ENCODE data around the gene LPAR4.

LPAR4 gene, protein sequence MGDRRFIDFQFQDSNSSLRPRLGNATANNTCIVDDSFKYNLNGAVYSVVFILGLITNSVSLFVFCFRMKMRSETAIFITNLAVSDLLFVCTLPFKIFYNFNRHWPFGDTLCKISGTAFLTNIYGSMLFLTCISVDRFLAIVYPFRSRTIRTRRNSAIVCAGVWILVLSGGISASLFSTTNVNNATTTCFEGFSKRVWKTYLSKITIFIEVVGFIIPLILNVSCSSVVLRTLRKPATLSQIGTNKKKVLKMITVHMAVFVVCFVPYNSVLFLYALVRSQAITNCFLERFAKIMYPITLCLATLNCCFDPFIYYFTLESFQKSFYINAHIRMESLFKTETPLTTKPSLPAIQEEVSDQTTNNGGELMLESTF

DNA sequence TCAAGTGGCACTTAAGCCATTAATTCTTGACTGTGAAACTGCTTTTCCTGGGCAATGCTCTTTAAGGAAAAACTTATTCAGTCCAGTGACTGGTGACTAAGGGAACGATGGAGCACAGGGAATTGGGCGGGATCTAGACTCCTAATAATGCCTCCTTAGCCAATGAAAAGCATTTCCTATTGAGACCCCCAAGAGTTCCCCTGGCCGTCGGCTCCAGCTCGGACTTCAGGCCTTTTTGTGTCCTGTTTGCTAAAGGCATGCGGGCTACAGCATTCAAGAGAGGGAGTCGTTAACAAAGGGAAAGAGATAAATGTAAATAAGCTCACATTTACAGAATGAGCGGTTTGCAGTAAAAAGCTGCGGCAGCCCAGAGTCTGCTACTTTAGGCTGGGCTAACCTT lies at the start of gene LPAR4:
TSS of gene LPAR4 (plus strand) at position 232 of the 400 bp plus-strand sequence. CDS start 7,150 bp downstream, outside the sequence.
- TF ChIP-seq GATA3 (IDR thresholded peaks at IDR 0.05; ENCODE audit: low read depth, low read length) (no peak), GATA2 (IDR thresholded peaks at IDR 0.05; ENCODE audit: low read depth, low read length) (no peak)

DNA sequence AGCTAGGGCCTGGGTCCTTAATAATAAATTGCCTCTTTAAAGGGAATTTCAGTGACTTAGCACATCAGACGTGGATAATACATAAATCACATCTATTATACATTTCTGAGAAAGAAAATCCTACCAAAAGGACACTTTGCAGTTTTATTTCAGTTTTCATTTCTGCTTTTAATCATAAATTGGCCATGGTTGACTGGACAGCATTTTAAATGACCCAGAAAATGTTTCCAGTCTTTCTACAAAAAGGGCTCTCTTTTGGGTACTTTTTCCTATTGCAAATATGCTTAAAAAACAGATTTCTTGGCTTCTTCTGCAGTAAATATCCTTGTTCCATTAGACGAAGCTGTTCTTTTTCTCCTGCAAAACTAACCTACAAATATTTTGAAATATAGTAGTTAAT lies 41.4 kb upstream of the LPAR4 start:
- TF ChIP-seq GATA2 (IDR thresholded peaks at IDR 0.05; ENCODE audit: low read depth, low read length) (no peak), GATA3 (IDR thresholded peaks at IDR 0.05; ENCODE audit: low read depth, low read length) (no peak)

DNA sequence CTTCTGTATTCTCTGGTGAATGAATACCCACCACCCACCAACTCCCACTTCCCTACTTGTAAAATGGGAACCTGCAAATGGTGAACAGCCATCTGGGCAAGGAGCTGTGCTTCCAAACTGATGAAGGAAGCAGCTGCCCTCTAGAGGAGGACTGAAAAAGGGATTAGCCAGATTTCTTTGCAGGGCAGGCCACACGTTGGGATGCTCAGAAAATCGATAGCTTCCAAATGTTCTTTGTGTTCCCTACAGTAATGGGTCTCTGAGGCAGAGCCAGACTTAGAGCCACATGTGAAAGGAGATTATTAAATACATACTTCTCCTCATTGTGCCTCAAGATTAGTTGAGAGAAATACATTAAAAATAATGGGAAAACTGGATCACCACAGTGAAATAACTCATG lies 39.3 kb upstream of the LPAR4 start:
- TF ChIP-seq GATA3 (IDR thresholded peaks at IDR 0.05; ENCODE audit: low read depth, low read length) (no peak), GATA2 (IDR thresholded peaks at IDR 0.05; ENCODE audit: low read depth, low read length) (no peak)

DNA sequence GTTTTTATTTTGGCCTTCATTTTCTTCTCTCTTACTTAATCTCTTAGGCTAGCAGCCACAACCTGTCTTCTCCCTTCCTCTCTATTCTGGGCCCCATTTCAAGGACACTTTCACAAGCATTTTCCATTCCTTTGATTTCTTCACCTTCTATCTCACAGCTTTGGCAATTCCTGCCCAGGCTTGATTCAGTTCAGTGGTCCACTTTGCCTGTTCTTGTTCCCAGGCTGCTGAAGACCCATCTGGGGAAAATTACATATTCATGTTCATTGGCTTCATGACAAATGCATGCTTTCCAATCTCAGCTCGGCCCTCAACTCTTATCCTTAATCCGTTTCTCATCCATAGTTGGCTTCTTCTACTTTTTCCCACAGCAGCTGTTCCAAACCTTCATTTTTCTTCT lies 38.7 kb upstream of the LPAR4 start:
- TF ChIP-seq GATA3 (IDR thresholded peaks at IDR 0.05; ENCODE audit: low read depth, low read length) (no peak), GATA2 (IDR thresholded peaks at IDR 0.05; ENCODE audit: low read depth, low read length) (no peak)

DNA sequence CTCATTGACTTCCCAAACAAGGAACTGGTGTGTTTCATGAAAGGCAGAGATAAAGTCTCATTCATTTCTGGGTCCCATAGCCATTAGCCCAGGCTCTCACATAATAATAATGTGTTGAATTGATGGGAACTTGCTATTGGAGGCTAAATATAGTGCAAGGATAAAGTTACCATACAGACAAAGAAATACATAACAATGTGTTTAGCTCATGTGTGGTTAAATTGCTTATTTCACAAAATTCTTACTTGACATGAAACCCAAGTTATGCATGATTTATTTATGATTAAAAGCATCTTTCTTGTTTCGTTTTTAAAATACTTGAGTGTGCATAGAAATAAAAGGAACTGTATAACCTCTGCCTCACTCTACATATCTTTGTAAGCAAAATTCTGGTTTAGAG lies 37.3 kb upstream of the LPAR4 start:
- TF ChIP-seq GATA2 (IDR thresholded peaks at IDR 0.05; ENCODE audit: low read depth, low read length) (no peak), GATA3 (IDR thresholded peaks at IDR 0.05; ENCODE audit: low read depth, low read length) (no peak)

DNA sequence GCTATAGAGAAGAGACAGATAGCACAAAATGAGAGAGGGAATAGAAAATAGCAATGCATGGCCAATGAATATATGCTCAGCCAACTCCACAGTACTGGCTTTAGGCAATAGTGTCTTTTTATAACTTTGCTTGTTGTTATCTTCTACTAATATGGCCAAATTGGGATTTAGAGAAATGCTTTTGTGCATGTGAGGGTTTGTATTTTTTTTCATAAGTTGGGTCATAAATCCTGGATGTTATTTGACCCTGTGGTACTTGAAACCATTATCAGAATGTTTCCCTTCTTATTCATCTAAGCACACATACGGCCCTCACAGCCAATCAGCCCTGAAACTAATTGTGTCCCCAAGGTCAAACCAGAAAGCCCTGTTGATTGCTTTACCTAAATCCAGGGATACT lies 35.2 kb upstream of the LPAR4 start:
- no peak for TF ChIP-seq GATA3 (IDR thresholded peaks at IDR 0.05; ENCODE audit: low read depth, low read length)
- TF ChIP-seq GATA2 (IDR thresholded peaks at IDR 0.05; ENCODE audit: low read depth, low read length): no peak

DNA sequence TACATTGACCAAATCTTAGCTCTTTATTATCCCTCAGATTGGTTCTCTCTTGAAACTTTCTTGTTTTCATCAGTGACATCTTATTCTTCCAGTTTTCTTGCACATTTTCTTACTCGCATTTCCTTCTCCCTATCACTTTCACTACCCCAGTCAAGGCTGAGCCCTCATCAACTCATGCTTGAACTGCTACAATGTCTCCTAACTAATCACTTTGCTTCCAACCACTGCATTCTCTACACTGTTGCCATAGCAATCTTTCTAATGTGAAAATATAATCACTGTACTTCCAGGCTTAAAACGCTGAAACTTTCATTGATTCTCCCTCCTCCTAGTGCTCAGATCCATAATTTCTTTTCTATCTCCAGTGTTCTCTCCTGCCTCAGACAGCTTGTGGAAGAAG lies 22.2 kb upstream of the LPAR4 start:
- no peak for TF ChIP-seq GATA3 (IDR thresholded peaks at IDR 0.05; ENCODE audit: low read depth, low read length)
- no peak for TF ChIP-seq GATA2 (IDR thresholded peaks at IDR 0.05; ENCODE audit: low read depth, low read length)

DNA sequence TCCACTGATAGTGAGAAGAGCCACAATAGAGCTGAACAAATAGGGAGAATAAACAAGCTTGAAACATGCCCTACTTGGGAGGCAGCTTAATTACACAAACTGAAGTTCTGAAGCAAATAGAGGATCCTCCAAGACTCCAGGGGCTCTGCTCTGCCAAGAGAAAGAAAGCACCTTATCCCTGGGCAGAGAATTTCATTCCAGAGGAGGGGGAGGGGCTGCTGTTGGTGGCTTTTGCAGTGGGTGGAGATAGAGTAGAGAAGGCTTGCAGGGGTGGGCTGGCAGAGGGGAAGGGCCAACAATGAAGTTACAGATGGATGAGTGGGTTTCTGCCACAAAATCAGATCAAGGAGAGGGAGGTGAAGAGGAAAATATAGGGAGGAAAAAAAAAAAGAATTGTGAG lies 1.0 kb upstream of the LPAR4 start:
- TF ChIP-seq GATA3 (IDR thresholded peaks at IDR 0.05; ENCODE audit: low read depth, low read length) (no peak), GATA2 (IDR thresholded peaks at IDR 0.05; ENCODE audit: low read depth, low read length) (no peak)

DNA sequence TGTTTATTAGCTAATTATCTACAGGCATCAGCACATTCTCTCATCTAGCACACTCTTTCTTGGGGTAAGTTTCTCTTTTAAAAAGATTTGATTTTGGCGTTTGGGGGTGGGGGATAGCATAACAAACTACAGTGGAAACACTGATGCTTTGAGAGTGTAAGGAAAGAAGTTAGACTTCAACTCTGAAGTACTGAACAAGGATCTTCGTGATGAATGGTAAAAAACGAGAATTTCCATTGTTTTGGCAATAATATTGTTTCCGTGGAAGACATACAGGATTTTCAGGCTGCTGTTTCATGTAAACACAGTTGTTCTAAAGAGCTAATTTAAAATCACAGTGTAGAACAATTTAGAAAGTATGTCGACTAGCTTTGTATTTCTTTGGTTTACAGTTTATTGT lies 451 bp downstream of the LPAR4 start:
- TF ChIP-seq GATA2 (IDR thresholded peaks at IDR 0.05; ENCODE audit: low read depth, low read length) (no peak), GATA3 (IDR thresholded peaks at IDR 0.05; ENCODE audit: low read depth, low read length) (no peak)

DNA sequence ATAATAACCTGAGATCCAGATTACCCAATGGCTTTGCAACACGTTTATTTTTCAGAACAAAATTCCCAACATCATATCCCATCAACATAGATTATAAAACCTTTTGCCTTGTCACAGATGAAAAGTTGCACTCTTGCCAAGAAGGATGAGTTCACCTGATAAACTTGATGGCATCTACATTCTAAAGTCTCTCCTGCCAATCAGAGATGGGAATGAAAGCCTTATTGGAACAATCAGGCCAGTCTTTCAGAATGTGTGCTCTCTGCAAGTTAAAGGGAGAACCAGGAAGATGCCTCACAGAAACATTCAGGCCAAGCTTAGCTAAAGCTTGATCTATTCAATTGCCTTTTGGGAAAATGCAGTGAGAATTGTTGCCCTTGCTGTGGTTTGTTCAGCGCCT lies 1.3 kb downstream of the LPAR4 start:
- TF ChIP-seq GATA3 (IDR thresholded peaks at IDR 0.05; ENCODE audit: low read depth, low read length): no peak
- no peak for TF ChIP-seq GATA2 (IDR thresholded peaks at IDR 0.05; ENCODE audit: low read depth, low read length)

DNA sequence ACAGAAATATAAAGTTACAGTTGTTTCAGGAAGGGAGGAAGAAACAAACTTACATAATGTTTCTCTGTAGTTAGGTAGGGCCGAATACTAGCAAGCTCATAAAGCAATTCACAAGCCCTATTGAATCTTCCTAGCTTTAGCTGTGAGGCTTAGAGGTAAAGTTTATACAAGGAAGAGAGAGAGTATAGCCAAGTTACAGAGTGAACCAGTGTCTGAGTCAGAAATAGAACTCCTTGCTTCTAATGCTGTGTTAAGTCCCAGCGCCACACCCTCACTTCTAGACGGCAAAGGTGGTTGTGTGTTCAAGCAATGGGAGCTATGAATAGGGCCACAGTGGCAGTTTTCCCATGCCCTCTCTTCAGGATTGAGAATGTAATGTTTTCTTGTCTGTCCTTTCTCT lies 6.1 kb downstream of the LPAR4 start:
- TF ChIP-seq GATA3 (IDR thresholded peaks at IDR 0.05; ENCODE audit: low read depth, low read length) (no peak), GATA2 (IDR thresholded peaks at IDR 0.05; ENCODE audit: low read depth, low read length) (no peak)

DNA sequence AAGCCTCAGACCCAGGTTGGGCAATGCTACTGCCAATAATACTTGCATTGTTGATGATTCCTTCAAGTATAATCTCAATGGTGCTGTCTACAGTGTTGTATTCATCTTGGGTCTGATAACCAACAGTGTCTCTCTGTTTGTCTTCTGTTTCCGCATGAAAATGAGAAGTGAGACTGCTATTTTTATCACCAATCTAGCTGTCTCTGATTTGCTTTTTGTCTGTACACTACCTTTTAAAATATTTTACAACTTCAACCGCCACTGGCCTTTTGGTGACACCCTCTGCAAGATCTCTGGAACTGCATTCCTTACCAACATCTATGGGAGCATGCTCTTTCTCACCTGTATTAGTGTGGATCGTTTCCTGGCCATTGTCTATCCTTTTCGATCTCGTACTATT lies 7.4 kb downstream of the LPAR4 start:
- no peak for TF ChIP-seq GATA3 (IDR thresholded peaks at IDR 0.05; ENCODE audit: low read depth, low read length)
- no peak for TF ChIP-seq GATA2 (IDR thresholded peaks at IDR 0.05; ENCODE audit: low read depth, low read length)

DNA sequence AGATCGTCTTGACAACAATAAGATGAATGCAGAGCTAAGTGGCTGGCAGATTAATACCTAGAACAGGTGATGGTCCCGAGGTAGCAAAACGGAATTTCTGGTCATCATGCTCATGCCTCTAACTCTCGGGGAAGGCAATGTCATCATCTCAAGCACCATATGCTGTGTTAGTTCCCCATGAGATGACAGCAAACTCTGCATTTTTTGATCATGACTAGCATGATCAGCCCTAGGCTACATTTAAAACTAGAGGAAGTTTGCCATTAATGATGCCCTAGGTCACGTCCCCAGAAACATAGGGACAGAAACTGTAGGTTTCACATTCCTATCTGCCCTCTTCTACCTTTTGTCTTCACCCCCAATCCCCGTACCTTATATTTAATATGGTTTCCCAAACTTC lies 11.6 kb downstream of the LPAR4 start:
- TF ChIP-seq GATA2 (IDR thresholded peaks at IDR 0.05; ENCODE audit: low read depth, low read length) (no peak), GATA3 (IDR thresholded peaks at IDR 0.05; ENCODE audit: low read depth, low read length) (no peak)

DNA sequence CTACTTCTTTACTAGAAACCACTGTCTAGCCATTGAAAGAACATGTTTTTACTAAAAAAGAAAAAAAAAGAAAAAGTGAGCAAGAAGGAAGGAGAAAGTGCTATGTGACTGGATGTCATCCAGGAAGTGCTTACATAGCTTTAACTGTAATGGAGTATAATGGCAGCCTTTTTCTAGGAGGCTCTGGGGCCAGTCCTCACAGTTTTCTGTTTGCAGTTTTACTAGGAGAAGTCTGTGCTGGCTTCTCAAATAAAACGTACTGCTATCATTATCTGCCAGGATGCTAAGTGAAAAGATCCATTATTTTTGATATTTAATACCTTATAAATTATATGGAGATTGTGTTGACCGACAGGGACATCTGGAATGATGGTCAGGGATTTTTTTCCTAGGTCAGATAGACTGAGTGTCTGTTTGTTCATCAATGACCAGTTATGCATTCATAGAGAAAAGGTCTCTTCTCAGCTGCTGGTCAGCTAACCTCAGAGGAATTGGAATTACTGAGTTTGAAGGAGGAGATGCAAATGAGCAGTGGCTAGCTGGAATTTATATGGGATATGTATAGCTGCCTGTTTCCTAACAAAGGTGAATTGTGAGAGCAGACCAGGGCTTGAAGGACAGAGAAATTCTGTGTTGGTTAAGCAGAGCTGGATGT lies 21.7 kb downstream of the LPAR4 start:
- TF ChIP-seq GATA3 (IDR thresholded peaks at IDR 0.05; ENCODE audit: low read depth, low read length) (no peak), GATA2 (IDR thresholded peaks at IDR 0.05; ENCODE audit: low read depth, low read length) (no peak)

DNA sequence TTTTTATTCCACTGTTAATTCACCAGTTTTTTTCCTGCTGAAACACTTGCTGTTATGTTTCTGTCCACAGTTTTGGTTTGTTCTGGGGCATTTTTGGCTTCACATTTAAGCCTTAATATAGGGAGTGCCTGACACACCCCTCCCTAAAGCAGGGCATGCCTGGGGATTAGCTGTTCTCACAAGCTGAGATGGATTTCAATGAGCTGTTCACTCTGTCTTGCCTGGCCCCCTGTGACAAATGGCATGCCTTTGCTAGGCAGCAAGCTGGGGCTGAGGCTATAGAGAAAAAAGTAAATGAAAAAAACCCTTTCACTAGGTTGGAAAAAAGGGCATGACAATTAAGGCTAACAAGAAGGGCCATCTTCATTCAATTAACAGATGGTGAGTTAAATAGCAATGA lies 22.4 kb downstream of the LPAR4 start:
- TF ChIP-seq GATA3 (IDR thresholded peaks at IDR 0.05; ENCODE audit: low read depth, low read length) (no peak), GATA2 (IDR thresholded peaks at IDR 0.05; ENCODE audit: low read depth, low read length) (no peak)
